ENCODE data around the gene MSH2.

DNA sequence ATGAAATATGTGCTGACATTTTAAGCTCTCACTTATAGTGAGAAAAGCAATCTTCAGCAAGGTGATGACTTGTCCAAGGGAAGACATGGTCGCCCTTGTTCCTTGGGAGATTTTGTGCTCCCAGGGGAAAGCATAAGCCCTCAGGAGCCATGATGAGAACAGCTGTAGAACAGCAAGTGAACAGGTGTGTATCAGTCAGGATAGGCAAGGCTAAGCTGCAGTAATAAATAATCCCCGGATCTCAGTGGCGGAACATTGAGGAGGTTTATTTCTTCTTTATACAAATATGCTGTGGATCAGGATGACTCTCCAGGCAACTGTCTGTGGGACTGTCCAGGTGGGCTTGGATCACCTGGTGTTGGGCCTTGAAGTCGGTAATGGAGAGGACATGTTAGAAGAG, 103.1 kb downstream of the MSH2 start:
- TF ChIP-seq POLR2A (IDR thresholded peaks at IDR 0.05; ENCODE audit: low read length) (no peak), GATA1 (IDR thresholded peaks at IDR 0.05; ENCODE audit: low read depth, low read length) (no peak)

Measured in erythroblast (primary cell).